Activated naive CD4-positive, alpha-beta T cell treated with anti-CD3 and anti-CD28 coated beads, Interleukin-2, amount 10 ng/mL, durations not matched to agents 7 days and 5 days (primary cell): ENCODE results near the gene EID2B.

Experiments used
- CTCF ChIA-PET: fragments of 350-600 bp; sonication (Branson Sonifier 250); formaldehyde crosslinking; loops from one replicate; lab custom pipeline; 2021; ENCODE audit warnings: antibody characterized with exemption; lab: Charles Lee
- DNase-seq: peaks from one replicate; pipeline ENCODE4 v3.0.0-alpha.2; 2020
- H3K27ac Mint-ChIP-seq: one replicate; pipeline ENCODE4 v1.8.0; 2021; ENCODE audit warnings: mild to moderate bottlenecking, moderate library complexity, mixed read lengths
- H3K27me3 Mint-ChIP-seq: one replicate; pipeline ENCODE4 v1.8.0; 2021; ENCODE audit warnings: mild to moderate bottlenecking, mixed read lengths
- H3K36me3 Mint-ChIP-seq: one replicate; pipeline ENCODE4 v1.8.0; 2021; ENCODE audit warnings: mixed read lengths
- H3K4me1 Mint-ChIP-seq: one replicate; pipeline ENCODE4 v1.8.0; 2021; ENCODE audit warnings: mixed read lengths
- H3K4me3 Mint-ChIP-seq: one replicate; pipeline ENCODE4 v1.8.0; 2021; ENCODE audit warnings: mild to moderate bottlenecking, moderate library complexity, mixed read lengths
- H3K9me3 Mint-ChIP-seq: one replicate; pipeline ENCODE4 v1.8.0; 2021; ENCODE audit warnings: mixed read lengths

EID2B gene

DNA sequence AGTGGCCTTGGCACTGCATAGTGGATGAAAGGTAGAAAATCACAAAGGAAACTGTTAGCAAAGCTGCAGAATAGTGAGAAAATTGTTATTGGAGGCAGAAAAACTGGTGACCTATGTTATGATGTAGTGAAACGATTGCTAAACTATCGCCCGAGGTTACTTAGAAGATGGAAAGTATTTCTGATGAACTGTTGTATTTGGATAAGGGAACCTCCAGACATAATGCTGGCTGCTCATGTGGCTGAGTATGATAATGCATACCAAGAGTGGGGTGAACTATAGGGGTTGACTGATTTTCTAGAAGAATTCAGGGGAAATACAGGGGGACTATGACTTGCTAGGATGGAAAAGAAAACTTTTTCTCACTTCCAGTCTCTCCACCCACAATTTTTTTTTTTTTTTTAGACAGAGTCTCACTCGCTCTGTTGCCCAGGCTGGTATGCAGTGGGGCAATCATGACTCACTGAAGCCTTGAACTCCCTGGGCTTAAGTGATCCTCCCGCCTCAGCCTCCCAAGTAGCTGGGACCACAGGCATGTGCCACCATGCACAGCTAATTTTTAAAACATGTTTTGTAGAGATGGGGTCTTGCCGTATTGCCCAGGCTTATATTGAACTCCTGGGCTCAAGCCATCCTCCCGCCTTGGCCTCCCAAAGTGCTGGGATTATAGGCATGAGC lies 11.7 kb upstream of the EID2B start:
- Mint-ChIP-seq H3K27ac (peak overlapping the region; percentile 80), H3K36me3 (peaks cover 3% of the 10 kb centered on the region), H3K9me3 (peaks cover 4% of the 10 kb centered on the region), H3K4me1 (peaks cover 64% of the 10 kb centered on the region), H3K4me3 (no peak overlapping the region), H3K27me3 (no peaks in the 10 kb centered on the region)
- DNase-seq, result no peak
- CTCF ChIA-PET, result interaction anchor here (0.7 to 1.3 kb wide), 3 partner anchors 10 to 103 kb away, joined by 3 to 4 read pairs (median 3); no protein-coding TSS in a partner anchor

DNA sequence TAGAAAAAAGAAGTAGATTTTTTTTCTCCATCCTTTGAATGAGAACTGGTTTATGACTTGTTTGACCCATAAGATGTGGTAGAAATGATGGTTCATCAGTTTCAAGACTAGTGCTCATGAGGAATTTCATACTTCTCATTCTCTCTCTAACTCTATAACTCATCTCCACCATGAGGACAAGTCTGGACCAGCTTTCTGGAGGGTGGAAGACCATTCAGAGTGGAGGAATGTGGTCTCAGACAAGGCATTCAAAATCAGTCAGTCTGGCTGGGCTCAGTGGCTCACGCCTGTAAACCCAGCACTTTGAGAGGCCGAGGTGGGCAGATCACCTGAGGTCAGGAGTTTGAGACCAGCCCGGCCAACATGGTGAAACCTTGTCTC lies 10.8 kb upstream of the EID2B start:
- Mint-ChIP-seq H3K4me3 (no peak overlapping the region), H3K27ac (no peak overlapping the region), H3K36me3 (peaks cover 5% of the 10 kb centered on the region), H3K4me1 (peaks cover 72% of the 10 kb centered on the region), H3K9me3 (peaks cover 4% of the 10 kb centered on the region), H3K27me3 (no peaks in the 10 kb centered on the region)
- no peak for DNase-seq
- CTCF ChIA-PET, result interaction anchor here (0.9 kb wide), 2 partner anchors 9 to 103 kb away, joined by 3 read pairs; no protein-coding TSS in a partner anchor

DNA sequence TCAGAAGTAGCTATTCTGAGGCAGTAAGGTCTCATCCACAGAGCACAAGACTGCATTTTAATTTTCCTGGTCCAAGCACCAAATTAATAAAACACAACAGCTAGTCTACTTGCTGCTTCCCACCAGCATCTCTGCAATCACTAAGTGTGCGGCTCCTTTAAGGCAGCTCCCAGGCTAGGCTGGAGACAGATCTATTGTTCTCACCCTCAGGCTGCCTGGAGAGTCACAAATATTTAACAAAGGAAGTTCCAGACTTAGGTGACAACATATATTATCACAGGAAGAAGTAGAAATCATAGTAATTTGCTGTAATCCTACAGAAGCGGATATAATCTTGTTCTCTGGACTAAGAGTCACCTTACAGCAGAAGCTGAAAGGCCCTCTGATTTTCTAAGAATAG lies 9.6 kb upstream of the EID2B start:
- Mint-ChIP-seq H3K27ac (peak overlapping the region; percentile 30), H3K4me3 (no peak overlapping the region)

DNA sequence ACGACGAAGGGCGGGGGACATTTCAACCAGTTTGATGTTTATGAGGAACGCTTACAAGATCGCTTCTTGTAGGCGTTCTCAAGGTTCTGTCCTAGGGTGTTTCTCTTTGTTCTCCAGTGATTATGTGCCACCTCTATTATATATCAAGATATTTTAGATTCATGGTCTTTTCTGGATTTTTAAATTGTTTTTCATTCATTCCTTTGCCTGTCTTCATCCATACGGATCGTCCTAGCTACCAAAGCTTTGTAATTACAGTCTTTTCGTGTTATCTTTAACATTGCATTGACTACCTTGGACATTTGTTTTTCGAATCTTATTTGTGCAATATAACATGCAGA lies 7.7 kb upstream of the EID2B start:
- no peaks in the 10 kb centered on the region for H3K27me3 Mint-ChIP-seq
- H3K36me3 Mint-ChIP-seq, result peaks cover 14% of the 10 kb centered on the region
- CTCF ChIA-PET, result interaction anchor here (1.5 kb wide), 1 partner anchor 99 kb away, joined by 7 read pairs; no protein-coding TSS in a partner anchor
- no peaks in the 10 kb centered on the region for H3K9me3 Mint-ChIP-seq
- no peak for DNase-seq
- H3K4me1 Mint-ChIP-seq, result peaks cover 70% of the 10 kb centered on the region
- H3K4me3 Mint-ChIP-seq, result peak overlapping the region; percentile 94
- peak overlapping the region; percentile 92 for H3K27ac Mint-ChIP-seq

More for the DNA sequence above, 9.6 kb upstream of the EID2B start:
- peaks cover 81% of the 10 kb centered on the region for H3K4me1 Mint-ChIP-seq
- H3K36me3 Mint-ChIP-seq, result peaks cover 12% of the 10 kb centered on the region
- no peaks in the 10 kb centered on the region for H3K27me3 Mint-ChIP-seq
- H3K9me3 Mint-ChIP-seq, result peaks cover 4% of the 10 kb centered on the region
- CTCF ChIA-PET, result interaction anchor here (1.1 to 1.4 kb wide), 2 partner anchors 12 to 102 kb away, joined by 7 read pairs; no protein-coding TSS in a partner anchor
- no peak for DNase-seq

DNA sequence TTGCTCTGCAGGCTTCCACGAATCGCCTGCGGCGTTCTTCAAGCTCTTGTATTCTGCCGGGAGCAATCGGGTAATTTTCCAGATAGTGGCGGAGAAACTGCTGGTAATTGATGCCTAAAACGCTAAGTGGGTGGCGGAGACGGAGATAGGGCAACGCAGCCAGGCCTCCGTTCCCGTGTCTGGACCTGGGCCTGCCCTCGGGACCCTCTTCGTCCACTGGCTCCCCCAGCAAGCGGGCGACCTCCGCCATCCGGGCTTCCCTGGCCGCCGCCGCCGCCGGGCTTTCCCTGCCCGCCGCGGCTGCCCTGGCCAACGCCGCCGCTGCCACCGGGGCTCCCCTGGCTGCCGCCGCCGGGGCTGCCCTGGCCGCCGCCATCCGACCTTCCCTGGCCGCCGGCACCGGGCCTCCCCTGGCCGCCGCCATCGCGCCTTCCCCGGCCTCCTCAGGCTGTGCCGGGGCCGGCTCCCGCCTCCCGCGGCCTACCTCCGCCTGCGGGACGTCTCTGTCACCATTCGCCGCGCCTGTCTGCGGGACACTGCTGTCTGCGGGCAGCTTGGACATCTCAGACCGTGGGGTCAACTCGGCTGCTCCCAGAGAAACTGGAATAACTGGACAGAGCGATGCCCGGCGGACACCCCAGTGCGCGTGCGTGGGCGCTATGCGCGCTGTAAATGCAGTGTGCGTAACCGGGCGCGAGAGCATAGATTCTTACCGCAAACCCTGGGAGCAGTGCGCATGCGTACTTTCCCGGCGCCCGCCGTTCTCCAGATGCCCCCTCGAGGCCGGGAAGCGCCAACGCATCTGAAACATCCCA lies 7.1 kb upstream of the EID2B start, which contains the start of gene EID2:
TSS of gene EID2 (minus strand) at position 644 of the 815 bp plus-strand sequence. CDS start at position 562, 82 bp downstream.
- peaks cover 64% of the 10 kb centered on the region for H3K4me1 Mint-ChIP-seq
- peaks cover 14% of the 10 kb centered on the region for H3K36me3 Mint-ChIP-seq
- no peaks in the 10 kb centered on the region for H3K27me3 Mint-ChIP-seq
- peak; percentile 95 for DNase-seq
- H3K27ac Mint-ChIP-seq, result peak within 1 kb of the TSS; percentile 92
- peak within 1 kb of the TSS; percentile 94 for H3K4me3 Mint-ChIP-seq
- H3K9me3 Mint-ChIP-seq, result no peaks in the 10 kb centered on the region
- CTCF ChIA-PET, result interaction anchor here (1.1 to 1.5 kb wide), 2 partner anchors 99 kb away, joined by 6 to 7 read pairs; no protein-coding TSS in a partner anchor

DNA sequence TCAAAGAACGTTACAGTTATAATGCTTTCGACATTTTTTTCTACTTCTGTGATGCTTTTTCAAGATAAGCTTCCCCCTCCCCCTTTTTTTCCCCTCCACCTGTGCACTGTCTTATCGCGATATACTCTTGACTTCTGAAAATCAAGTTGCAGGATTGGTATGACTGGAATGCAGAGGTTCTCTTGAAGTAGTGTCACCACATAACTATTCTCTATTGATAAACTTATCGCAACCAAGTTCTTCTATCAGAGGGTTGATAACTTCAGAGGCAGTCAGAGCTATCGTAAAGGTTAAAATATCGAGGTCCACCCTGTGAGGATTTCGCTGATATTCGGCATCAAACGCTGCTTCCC lies 6.5 kb upstream of the EID2B start:
- Mint-ChIP-seq H3K36me3 (peaks cover 14% of the 10 kb centered on the region), H3K4me1 (peaks cover 59% of the 10 kb centered on the region), H3K27ac (peak overlapping the region; percentile 87), H3K27me3 (no peaks in the 10 kb centered on the region), H3K4me3 (peak overlapping the region; percentile 83), H3K9me3 (no peaks in the 10 kb centered on the region)
- CTCF ChIA-PET, result interaction anchor here (1.1 kb wide), 1 partner anchor 98 kb away, joined by 6 read pairs; no protein-coding TSS in a partner anchor
- DNase-seq, result no peak

DNA sequence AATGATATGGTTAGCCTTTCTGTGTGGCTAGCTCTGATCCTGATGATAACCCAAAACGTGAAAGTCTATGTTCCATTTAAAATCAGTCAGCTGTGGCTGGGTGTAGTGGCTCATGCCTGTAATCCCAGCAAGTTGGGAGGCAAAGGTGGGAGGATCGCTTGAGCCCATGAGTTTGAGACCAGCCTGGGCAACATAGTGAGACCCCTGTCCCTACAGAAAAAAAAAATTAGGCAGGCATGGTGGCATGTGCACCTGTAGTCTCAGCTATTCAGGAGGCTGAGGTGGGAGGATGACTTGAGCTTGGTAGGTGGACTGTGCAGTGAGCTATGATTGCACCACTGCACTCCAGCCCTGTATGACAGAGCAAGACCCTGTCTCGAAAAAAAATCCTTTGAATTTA lies 1.1 kb upstream of the EID2B start:
- H3K9me3 Mint-ChIP-seq, result no peaks in the 10 kb centered on the region
- no peak overlapping the region for H3K4me3 Mint-ChIP-seq
- no peak overlapping the region for H3K27ac Mint-ChIP-seq
- no peak for DNase-seq
- H3K27me3 Mint-ChIP-seq, result no peaks in the 10 kb centered on the region
- peaks cover 39% of the 10 kb centered on the region for H3K4me1 Mint-ChIP-seq
- CTCF ChIA-PET, result interaction anchor here (0.7 to 3.5 kb wide), 12 partner anchors 20 to 142 kb away, joined by 3 to 53 read pairs (median 4); no protein-coding TSS in a partner anchor
- peaks cover 13% of the 10 kb centered on the region for H3K36me3 Mint-ChIP-seq

DNA sequence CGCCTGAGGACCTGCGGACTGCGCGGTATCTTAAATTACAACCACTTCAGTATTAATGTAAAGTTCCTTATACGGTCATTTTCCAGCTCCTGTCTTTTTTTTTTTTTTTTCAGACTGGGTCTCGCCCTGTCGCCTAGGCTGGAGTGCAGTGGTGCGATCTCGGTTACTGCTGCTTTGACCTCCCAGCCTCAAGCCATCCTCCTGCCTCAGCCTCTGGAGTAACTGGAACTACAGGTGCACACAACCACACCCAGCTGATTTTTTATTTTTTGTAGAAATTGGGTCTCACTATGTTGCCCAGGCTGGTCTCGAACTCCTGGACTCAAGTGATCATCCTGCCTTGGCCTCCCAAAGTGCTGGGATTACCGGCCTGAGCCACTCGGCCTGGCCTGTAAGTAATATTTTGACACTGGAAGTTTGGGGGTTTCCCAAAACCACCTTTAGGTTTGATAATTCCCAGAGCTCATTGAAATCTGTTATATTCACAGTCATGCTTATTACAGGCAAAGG lies 406 bp upstream of the EID2B start:
- H3K27ac Mint-ChIP-seq, result peak overlapping the region; percentile 78
- peaks cover 36% of the 10 kb centered on the region for H3K4me1 Mint-ChIP-seq
- H3K9me3 Mint-ChIP-seq, result no peaks in the 10 kb centered on the region
- CTCF ChIA-PET, result interaction anchor here (0.7 to 3.5 kb wide), 12 partner anchors 12 to 143 kb away, joined by 3 to 53 read pairs (median 5); no protein-coding TSS in a partner anchor
- peaks cover 13% of the 10 kb centered on the region for H3K36me3 Mint-ChIP-seq
- H3K4me3 Mint-ChIP-seq, result peak overlapping the region; percentile 89
- no peak for DNase-seq
- H3K27me3 Mint-ChIP-seq, result no peaks in the 10 kb centered on the region

DNA sequence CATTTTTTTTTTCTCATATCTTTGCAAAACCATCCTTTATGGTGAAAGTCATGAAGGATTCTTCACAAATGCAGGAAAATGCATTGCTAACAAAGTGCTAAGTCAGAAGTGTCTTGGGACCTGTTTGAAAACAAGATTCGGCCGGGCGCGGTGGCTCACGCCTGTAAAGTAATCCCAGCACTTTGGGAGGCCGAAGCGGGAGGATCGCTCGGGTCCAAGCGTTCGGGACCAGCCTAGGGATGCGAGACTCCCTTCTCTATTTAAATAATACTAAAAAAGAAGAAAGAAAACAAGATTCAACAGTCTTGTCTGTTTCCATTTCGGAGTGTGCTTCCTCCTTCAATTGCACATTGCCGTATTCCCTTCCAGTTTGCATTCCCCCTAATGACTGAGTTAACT lies 819 bp downstream of the EID2B start:
- H3K27ac Mint-ChIP-seq, result peak overlapping the region; percentile 64
- H3K27me3 Mint-ChIP-seq, result no peaks in the 10 kb centered on the region
- no peak for DNase-seq
- H3K9me3 Mint-ChIP-seq, result no peaks in the 10 kb centered on the region
- H3K4me3 Mint-ChIP-seq, result peak overlapping the region; percentile 89
- CTCF ChIA-PET, result interaction anchor here (0.8 to 3.5 kb wide), 9 partner anchors 23 to 134 kb away, joined by 3 to 53 read pairs (median 5); partner anchors contain the start of gene RPS16
- peaks cover 8% of the 10 kb centered on the region for H3K36me3 Mint-ChIP-seq
- H3K4me1 Mint-ChIP-seq, result peaks cover 27% of the 10 kb centered on the region

DNA sequence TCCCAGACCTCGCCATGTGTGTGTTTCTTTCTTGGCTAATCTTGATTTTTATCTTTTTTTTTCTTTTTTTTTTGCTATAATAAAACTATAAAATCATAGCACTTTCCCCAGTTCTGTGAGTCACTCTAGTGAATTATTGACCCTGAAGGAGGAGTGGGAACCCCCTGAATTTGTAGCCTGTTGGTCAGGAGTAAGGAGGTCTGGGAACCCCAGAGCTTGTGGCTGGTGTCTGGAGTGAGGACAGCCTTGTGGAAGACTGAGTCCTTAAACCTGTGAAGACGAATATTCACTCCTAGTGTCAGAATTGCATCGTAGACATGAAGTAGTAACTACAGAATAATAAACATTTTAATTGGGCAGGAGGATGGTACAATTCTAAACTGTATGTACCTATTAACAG lies 7.4 kb downstream of the EID2B start:
- no peak for DNase-seq
- no peak overlapping the region for H3K4me3 Mint-ChIP-seq
- H3K4me1 Mint-ChIP-seq, result peaks cover 3% of the 10 kb centered on the region
- CTCF ChIA-PET, result interaction anchor here (0.6 to 1.2 kb wide), 5 partner anchors 19 to 359 kb away, joined by 3 to 5 read pairs (median 3); partner anchors contain the start of gene DLL3
- no peaks in the 10 kb centered on the region for H3K9me3 Mint-ChIP-seq
- H3K27ac Mint-ChIP-seq, result no peak overlapping the region
- H3K36me3 Mint-ChIP-seq, result peaks cover 7% of the 10 kb centered on the region
- peaks cover 3% of the 10 kb centered on the region for H3K27me3 Mint-ChIP-seq

DNA sequence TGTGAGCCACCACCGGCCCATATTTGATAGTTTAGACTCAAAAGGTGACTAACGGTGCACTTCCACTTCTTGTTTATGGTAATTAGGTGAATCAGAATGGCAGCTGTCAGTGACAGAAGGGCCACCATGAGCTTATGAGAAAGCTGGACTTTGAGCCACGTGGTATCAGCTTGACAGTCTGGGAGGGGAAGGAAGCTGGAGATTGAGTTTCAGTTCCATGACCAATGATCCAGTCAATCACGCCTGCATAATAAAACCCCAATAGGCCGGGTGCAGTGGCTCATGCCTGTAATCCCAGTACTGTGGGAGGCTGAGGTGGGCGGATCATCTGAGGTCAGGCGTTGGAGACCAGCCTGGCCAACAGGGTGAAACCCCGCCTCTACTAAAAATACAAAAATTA lies 8.2 kb downstream of the EID2B start:
- DNase-seq, result no peak
- CTCF ChIA-PET, result interaction anchor here (0.8 to 1.2 kb wide), 2 partner anchors 26 to 103 kb away, joined by 3 to 5 read pairs; partner anchors contain the start of gene DLL3
- H3K4me3 Mint-ChIP-seq, result no peak overlapping the region
- H3K27ac Mint-ChIP-seq, result no peak overlapping the region
- H3K4me1 Mint-ChIP-seq, result peaks cover 3% of the 10 kb centered on the region
- no peaks in the 10 kb centered on the region for H3K9me3 Mint-ChIP-seq
- peaks cover 7% of the 10 kb centered on the region for H3K36me3 Mint-ChIP-seq
- H3K27me3 Mint-ChIP-seq, result peaks cover 5% of the 10 kb centered on the region

DNA sequence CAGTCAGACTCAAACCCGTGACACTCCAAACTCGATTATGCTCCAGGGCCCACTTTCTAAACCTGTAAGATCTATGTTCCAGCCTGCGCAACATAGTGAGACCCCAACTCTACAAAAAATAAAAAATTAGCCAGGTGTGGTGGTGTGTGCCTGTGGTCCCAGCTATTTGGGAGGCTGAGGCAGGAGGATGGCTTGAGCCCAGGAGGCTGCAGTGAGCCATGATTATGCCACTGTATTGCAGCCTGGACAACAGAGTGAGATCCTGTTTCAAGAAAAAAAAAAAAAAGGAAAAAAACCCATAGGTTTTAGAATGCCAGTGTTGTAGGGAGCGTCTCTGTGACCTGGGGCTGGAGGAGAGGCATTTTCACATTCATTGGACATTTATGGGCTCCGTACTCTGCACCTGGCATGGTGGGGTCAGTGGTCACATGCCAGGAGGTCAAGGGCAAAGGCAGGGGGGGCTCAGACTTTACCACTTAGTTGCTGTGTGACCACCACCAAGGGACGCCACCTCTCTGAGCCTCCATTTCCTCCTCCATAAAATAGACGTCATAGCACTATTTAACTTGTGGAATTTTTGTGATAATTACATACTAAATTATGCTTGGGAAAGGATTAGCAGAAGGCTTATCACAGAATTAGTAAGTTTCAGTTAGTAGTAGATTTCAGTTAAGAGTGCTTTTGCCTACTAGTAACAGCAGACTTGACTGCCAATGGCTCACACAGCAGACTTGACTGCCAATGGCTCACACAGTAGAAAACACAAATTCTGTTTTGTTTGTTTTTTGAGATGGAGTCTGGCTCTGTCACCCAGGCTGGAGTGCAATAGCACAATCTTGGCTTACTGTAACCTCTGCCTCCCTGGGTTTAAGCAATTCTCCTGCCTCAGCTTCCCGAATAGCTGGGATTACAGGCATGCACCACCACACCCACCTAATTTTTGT lies 11.8 kb downstream of the EID2B start:
- peaks cover 5% of the 10 kb centered on the region for H3K4me1 Mint-ChIP-seq
- no peak overlapping the region for H3K27ac Mint-ChIP-seq
- CTCF ChIA-PET, result interaction anchor here (0.7 kb wide), 1 partner anchor 18 kb away, joined by 3 read pairs; no protein-coding TSS in a partner anchor
- no peaks in the 10 kb centered on the region for H3K9me3 Mint-ChIP-seq
- DNase-seq, result no peak
- no peak overlapping the region for H3K4me3 Mint-ChIP-seq
- peaks cover 42% of the 10 kb centered on the region for H3K27me3 Mint-ChIP-seq
- peaks cover 6% of the 10 kb centered on the region for H3K36me3 Mint-ChIP-seq

DNA sequence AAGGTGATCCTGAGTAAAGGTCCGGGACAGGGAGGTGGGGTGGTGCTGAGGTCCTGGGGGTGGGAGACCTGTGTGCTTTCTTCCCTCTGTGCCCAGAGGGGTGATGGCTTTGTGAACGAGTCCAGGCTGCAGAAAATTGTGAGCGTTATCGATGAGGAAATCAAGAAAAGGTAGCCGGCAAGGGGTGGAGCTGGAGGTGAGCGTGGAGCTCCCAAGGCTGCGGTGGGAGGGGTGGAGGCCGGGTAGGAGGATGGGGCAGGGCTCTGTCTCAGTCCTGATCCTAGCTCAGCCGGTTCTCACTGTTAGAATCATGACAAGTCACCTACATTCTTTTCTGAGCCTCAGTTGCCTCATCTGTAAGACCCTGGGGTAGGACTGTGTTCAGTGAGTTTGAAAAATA lies 13.7 kb downstream of the EID2B start:
- Mint-ChIP-seq H3K27ac (no peak overlapping the region), H3K9me3 (no peaks in the 10 kb centered on the region), H3K27me3 (peaks cover 60% of the 10 kb centered on the region), H3K4me3 (no peak overlapping the region), H3K36me3 (peaks cover 5% of the 10 kb centered on the region), H3K4me1 (peaks cover 10% of the 10 kb centered on the region)
- no peak for DNase-seq
- CTCF ChIA-PET, result interaction anchor here (1.6 kb wide), 1 partner anchor 16 kb away, joined by 4 read pairs; no protein-coding TSS in a partner anchor
